Measurements from ENCODE around the gene FMNL1.
A peak's percentile ranks its signal among the peaks of the same experiment; 100 is the strongest.

FMNL1 gene

GRCh38 chr17:45256114-45256966 is 34.7 kb downstream of the FMNL1 start:
- no peak overlapping the region for H3K4me3 ChIP-seq (ENCODE audit: low read depth in 1 of 2, low read length in 2 of 2)
- H3K9ac ChIP-seq (ENCODE audit: low read length): no peak overlapping the region
- H3K9me3 ChIP-seq (ENCODE audit: low read length): no peaks in the 10 kb centered on the region
- H3K4me1 ChIP-seq (ENCODE audit: insufficient read depth, low read length): no peaks in the 10 kb centered on the region
- H3K36me3 ChIP-seq (ENCODE audit: insufficient read depth, low read length): no peaks in the 10 kb centered on the region
- H3K27me3 ChIP-seq (ENCODE audit: control insufficient read depth in 1 of 2, insufficient read depth in 2 of 2, low read length in 2 of 2): no peaks in the 10 kb centered on the region
- H3K27ac ChIP-seq (ENCODE audit: low read depth, low read length): no peak overlapping the region

- no peak overlapping the region for H3K4me3 ChIP-seq (ENCODE audit: low read depth in 1 of 2, low read length in 2 of 2)
- H3K9ac ChIP-seq (ENCODE audit: low read length): no peak overlapping the region
- no peak overlapping the region for H3K27ac ChIP-seq (ENCODE audit: low read depth, low read length)
- no peaks in the 10 kb centered on the region for H3K36me3 ChIP-seq (ENCODE audit: insufficient read depth, low read length)
- no peaks in the 10 kb centered on the region for H3K9me3 ChIP-seq (ENCODE audit: low read length)
- no peaks in the 10 kb centered on the region for H3K27me3 ChIP-seq (ENCODE audit: control insufficient read depth in 1 of 2, insufficient read depth in 2 of 2, low read length in 2 of 2)
- no peaks in the 10 kb centered on the region for H3K4me1 ChIP-seq (ENCODE audit: insufficient read depth, low read length)
These were observed 35.4 kb downstream of the FMNL1 start for GRCh38 chr17:45257115-45257514.

GRCh38 chr17:45258981-45259380 is 37.3 kb downstream of the FMNL1 start:
- Histone ChIP-seq H3K27me3 (ENCODE audit: control insufficient read depth in 1 of 2, insufficient read depth in 2 of 2, low read length in 2 of 2) (no peaks in the 10 kb centered on the region), H3K4me1 (ENCODE audit: insufficient read depth, low read length) (peaks cover 10% of the 10 kb centered on the region), H3K9ac (ENCODE audit: low read length) (no peak overlapping the region), H3K9me3 (ENCODE audit: low read length) (no peaks in the 10 kb centered on the region), H3K4me3 (ENCODE audit: low read depth in 1 of 2, low read length in 2 of 2) (no peak overlapping the region), H3K36me3 (ENCODE audit: insufficient read depth, low read length) (peaks cover 13% of the 10 kb centered on the region), H3K27ac (ENCODE audit: low read depth, low read length) (no peak overlapping the region)

GRCh38 chr17:45260204-45260783 is 38.6 kb downstream of the FMNL1 start:
- H3K27me3 ChIP-seq (ENCODE audit: control insufficient read depth in 1 of 2, insufficient read depth in 2 of 2, low read length in 2 of 2): no peaks in the 10 kb centered on the region
- no peak overlapping the region for H3K27ac ChIP-seq (ENCODE audit: low read depth, low read length)
- peaks cover 26% of the 10 kb centered on the region for H3K36me3 ChIP-seq (ENCODE audit: insufficient read depth, low read length)
- no peak overlapping the region for H3K4me3 ChIP-seq (ENCODE audit: low read depth in 1 of 2, low read length in 2 of 2)
- H3K9me3 ChIP-seq (ENCODE audit: low read length): no peaks in the 10 kb centered on the region
- H3K9ac ChIP-seq (ENCODE audit: low read length): no peak overlapping the region
- peaks cover 10% of the 10 kb centered on the region for H3K4me1 ChIP-seq (ENCODE audit: insufficient read depth, low read length)

- H3K4me3 ChIP-seq (ENCODE audit: low read depth in 1 of 2, low read length in 2 of 2): peak within 1 kb of the TSS; percentile 55 to 72
- H3K9me3 ChIP-seq (ENCODE audit: low read length): no peaks in the 10 kb centered on the region
- peaks cover 38% of the 10 kb centered on the region for H3K36me3 ChIP-seq (ENCODE audit: insufficient read depth, low read length)
- no peaks in the 10 kb centered on the region for H3K27me3 ChIP-seq (ENCODE audit: control insufficient read depth in 1 of 2, insufficient read depth in 2 of 2, low read length in 2 of 2)
- H3K4me1 ChIP-seq (ENCODE audit: insufficient read depth, low read length): peaks cover 10% of the 10 kb centered on the region
- H3K9ac ChIP-seq (ENCODE audit: low read length): no peak within 1 kb of the TSS
- peak within 1 kb of the TSS; percentile 36 for H3K27ac ChIP-seq (ENCODE audit: low read depth, low read length)
These were observed 40.2 kb downstream of the FMNL1 start, which contains the start of gene SPATA32 for GRCh38 chr17:45261577-45262515. Gene SPATA32, minus strand, starts transcription at chr17:45262094. Its CDS starts 78 bp downstream, at chr17:45262016.

GRCh38 chr17:45262516-45263476 is 41.1 kb downstream of the FMNL1 start:
- H3K9ac ChIP-seq (ENCODE audit: low read length): no peak overlapping the region
- H3K4me1 ChIP-seq (ENCODE audit: insufficient read depth, low read length): peaks cover 10% of the 10 kb centered on the region
- H3K27ac ChIP-seq (ENCODE audit: low read depth, low read length): peak overlapping the region; percentile 36
- H3K27me3 ChIP-seq (ENCODE audit: control insufficient read depth in 1 of 2, insufficient read depth in 2 of 2, low read length in 2 of 2): no peaks in the 10 kb centered on the region
- H3K9me3 ChIP-seq (ENCODE audit: low read length): no peaks in the 10 kb centered on the region
- H3K36me3 ChIP-seq (ENCODE audit: insufficient read depth, low read length): peaks cover 48% of the 10 kb centered on the region
- H3K4me3 ChIP-seq (ENCODE audit: low read depth in 1 of 2, low read length in 2 of 2): peak overlapping the region; percentile 55 to 72

- H3K4me3 ChIP-seq (ENCODE audit: low read depth in 1 of 2, low read length in 2 of 2): no peak overlapping the region
These were observed 41.8 kb downstream of the FMNL1 start for GRCh38 chr17:45263477-45263860.

GRCh38 chr17:45264430-45264829 is 42.7 kb downstream of the FMNL1 start:
- Histone ChIP-seq H3K27ac (ENCODE audit: low read depth, low read length) (no peak overlapping the region), H3K9ac (ENCODE audit: low read length) (no peak overlapping the region), H3K36me3 (ENCODE audit: insufficient read depth, low read length) (peaks cover 62% of the 10 kb centered on the region), H3K9me3 (ENCODE audit: low read length) (no peaks in the 10 kb centered on the region), H3K4me1 (ENCODE audit: insufficient read depth, low read length) (peaks cover 10% of the 10 kb centered on the region), H3K27me3 (ENCODE audit: control insufficient read depth in 1 of 2, insufficient read depth in 2 of 2, low read length in 2 of 2) (no peaks in the 10 kb centered on the region), H3K4me3 (ENCODE audit: low read depth in 1 of 2, low read length in 2 of 2) (no peak overlapping the region)

More at GRCh38 chr17:45263477-45263860, 41.8 kb downstream of the FMNL1 start:
- no peak overlapping the region for H3K9ac ChIP-seq (ENCODE audit: low read length)
- H3K4me1 ChIP-seq (ENCODE audit: insufficient read depth, low read length): peaks cover 10% of the 10 kb centered on the region
- no peaks in the 10 kb centered on the region for H3K27me3 ChIP-seq (ENCODE audit: control insufficient read depth in 1 of 2, insufficient read depth in 2 of 2, low read length in 2 of 2)
- peaks cover 53% of the 10 kb centered on the region for H3K36me3 ChIP-seq (ENCODE audit: insufficient read depth, low read length)
- H3K9me3 ChIP-seq (ENCODE audit: low read length): no peaks in the 10 kb centered on the region
- H3K27ac ChIP-seq (ENCODE audit: low read depth, low read length): no peak overlapping the region

- peaks cover 10% of the 10 kb centered on the region for H3K4me1 ChIP-seq (ENCODE audit: insufficient read depth, low read length)
- H3K27me3 ChIP-seq (ENCODE audit: control insufficient read depth in 1 of 2, insufficient read depth in 2 of 2, low read length in 2 of 2): no peaks in the 10 kb centered on the region
- peaks cover 68% of the 10 kb centered on the region for H3K36me3 ChIP-seq (ENCODE audit: insufficient read depth, low read length)
- H3K27ac ChIP-seq (ENCODE audit: low read depth, low read length): no peak overlapping the region
- no peak overlapping the region for H3K4me3 ChIP-seq (ENCODE audit: low read depth in 1 of 2, low read length in 2 of 2)
- H3K9me3 ChIP-seq (ENCODE audit: low read length): no peaks in the 10 kb centered on the region
- no peak overlapping the region for H3K9ac ChIP-seq (ENCODE audit: low read length)
These were observed 43.3 kb downstream of the FMNL1 start for GRCh38 chr17:45264988-45265387.

GRCh38 chr17:45265821-45266220 is 44.1 kb downstream of the FMNL1 start:
- Histone ChIP-seq H3K9me3 (ENCODE audit: low read length) (no peaks in the 10 kb centered on the region), H3K27ac (ENCODE audit: low read depth, low read length) (no peak overlapping the region), H3K4me1 (ENCODE audit: insufficient read depth, low read length) (peaks cover 10% of the 10 kb centered on the region), H3K4me3 (ENCODE audit: low read depth in 1 of 2, low read length in 2 of 2) (no peak overlapping the region), H3K9ac (ENCODE audit: low read length) (no peak overlapping the region), H3K27me3 (ENCODE audit: control insufficient read depth in 1 of 2, insufficient read depth in 2 of 2, low read length in 2 of 2) (no peaks in the 10 kb centered on the region), H3K36me3 (ENCODE audit: insufficient read depth, low read length) (peaks cover 76% of the 10 kb centered on the region)

Data from muscle layer of colon (tissue), 2 donors.